VCaP (cell line): Measurements from ENCODE around the gene VWF.

ENCODE experiments used
- H3K27ac ChIP-seq: fragments of 450-650 bp; 2 replicates; pipeline ENCODE4 v1.5.1; 2017
- TF ChIP-seq, protein P1 (sequence below): fragments of 450-650 bp; conservative IDR thresholded peaks from 2 replicates; pipeline ENCODE4 v1.5.1; 2017; ENCODE audit warnings: mild to moderate bottlenecking, moderate library complexity

The VWF gene

DNA sequence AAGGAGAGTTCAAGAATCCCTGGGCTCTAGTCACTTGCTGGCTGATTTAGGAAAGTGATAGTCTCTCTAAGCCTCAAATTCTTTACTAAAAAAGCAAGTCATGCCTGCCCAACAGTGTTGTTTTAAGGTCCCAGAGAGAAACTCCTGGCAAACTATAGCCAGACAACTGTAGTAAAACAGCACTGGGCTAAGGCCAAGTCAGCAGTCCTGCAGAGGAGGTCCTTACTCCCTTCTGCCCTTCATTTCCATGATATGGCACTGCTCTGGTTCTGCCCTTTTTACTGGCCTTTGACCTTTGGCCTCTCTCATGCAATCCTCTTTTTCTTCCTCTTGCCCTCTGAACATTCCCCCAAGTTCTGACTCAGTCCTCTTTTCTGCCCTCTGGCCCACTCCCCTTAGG, 74.9 kb downstream of the VWF start:
- no peak overlapping the region for H3K27ac ChIP-seq
- TF ChIP-seq, protein P1, sequence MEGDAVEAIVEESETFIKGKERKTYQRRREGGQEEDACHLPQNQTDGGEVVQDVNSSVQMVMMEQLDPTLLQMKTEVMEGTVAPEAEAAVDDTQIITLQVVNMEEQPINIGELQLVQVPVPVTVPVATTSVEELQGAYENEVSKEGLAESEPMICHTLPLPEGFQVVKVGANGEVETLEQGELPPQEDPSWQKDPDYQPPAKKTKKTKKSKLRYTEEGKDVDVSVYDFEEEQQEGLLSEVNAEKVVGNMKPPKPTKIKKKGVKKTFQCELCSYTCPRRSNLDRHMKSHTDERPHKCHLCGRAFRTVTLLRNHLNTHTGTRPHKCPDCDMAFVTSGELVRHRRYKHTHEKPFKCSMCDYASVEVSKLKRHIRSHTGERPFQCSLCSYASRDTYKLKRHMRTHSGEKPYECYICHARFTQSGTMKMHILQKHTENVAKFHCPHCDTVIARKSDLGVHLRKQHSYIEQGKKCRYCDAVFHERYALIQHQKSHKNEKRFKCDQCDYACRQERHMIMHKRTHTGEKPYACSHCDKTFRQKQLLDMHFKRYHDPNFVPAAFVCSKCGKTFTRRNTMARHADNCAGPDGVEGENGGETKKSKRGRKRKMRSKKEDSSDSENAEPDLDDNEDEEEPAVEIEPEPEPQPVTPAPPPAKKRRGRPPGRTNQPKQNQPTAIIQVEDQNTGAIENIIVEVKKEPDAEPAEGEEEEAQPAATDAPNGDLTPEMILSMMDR = no peak

DNA sequence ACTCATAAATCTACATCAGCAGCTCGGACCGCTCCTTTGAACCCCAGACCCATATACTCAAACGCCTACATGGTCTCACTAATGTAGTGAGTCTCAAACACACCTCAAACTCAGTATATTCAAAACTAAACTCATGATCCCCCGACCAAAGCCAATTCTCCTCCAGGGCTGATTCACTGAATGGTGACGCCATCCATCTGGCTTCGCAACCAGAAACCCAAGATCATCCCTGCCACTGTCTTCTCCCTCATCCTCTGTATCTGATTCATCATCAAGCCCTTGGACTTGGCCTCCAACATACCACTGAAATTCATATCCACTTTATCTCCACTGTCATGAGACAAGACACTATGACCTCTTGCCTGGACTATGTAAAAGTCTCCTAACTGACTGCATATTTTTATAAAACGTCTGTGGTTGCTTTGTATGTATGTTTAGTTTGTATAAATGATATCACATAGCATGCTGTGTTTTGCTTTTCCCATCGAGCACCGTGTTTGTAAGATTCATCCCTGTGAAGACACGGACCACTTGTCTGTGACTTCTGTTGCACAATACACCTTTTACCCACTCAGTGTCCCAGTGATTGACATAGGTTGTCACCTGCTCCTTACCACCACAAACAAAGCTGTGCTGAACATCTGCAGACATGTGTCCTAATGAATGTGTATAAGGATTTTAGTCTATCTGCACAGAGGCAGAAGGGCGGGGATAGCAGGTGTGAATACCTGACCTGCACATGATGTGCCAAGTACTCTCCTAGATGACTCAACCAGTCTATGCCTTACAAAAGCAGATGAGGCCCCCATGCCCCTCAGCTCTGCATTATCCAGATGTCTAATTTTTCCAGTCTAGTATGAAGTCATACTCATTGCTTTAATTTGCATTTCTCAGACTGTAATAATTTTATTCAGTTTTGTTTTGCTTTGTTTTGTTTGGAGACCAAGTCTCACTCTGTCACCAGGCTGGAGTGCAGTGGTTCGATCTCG, 76.9 kb downstream of the VWF start:
- no peak overlapping the region for H3K27ac ChIP-seq
- TF ChIP-seq, protein P1 = no peak

DNA sequence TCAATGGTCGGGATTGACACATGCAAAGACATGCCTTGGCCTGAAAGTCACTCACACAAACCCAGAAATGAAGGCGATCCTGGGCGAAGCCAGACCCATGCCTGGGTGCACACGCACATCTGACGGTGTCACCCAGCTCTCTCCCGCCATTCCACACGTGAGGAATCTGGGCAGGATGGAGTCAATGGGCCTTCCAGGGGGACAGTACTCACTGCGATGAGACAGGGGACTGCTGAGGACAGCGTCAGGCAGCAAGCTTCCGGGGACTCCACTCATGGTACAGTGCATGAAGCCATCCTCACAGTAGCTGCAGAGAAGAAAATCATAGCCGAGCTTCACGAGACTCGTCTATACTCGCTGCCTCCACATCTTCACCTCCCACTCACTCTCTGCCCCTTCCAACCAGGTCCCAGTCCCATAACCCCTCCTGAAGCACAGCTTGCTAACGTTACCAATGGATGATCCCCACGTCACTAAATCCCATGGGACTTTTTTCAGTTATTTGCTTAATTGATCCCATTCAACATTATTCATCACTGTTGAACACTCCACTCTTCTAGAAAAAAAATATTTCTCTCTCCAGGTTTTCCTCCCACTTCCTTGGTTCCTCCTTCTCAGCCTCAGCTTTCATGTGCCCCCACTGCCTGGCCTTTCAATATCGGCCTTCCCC, 77.8 kb downstream of the VWF start:
- no peak overlapping the region for H3K27ac ChIP-seq
- TF ChIP-seq, protein P1 = no peak

DNA sequence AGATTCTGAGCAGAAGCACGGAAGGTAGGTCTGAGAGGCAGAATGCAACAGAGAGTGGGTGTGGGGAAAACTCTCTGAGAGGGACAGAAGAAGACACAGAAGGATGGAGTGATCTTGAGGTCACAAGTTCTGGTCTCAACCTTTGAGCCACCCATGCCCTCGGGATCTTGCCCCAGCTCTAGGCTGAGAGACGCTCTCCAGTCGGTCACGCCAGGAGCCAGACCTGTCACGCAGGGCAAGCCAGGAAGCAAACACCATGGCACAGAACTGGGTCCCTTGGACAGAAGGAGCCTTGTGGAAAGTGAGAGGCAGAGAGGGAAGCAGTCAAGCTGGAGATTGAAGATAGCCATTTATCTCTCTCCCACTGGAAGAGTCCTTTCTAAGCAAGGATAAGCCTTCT, 79.0 kb downstream of the VWF start:
- no peak overlapping the region for H3K27ac ChIP-seq

DNA sequence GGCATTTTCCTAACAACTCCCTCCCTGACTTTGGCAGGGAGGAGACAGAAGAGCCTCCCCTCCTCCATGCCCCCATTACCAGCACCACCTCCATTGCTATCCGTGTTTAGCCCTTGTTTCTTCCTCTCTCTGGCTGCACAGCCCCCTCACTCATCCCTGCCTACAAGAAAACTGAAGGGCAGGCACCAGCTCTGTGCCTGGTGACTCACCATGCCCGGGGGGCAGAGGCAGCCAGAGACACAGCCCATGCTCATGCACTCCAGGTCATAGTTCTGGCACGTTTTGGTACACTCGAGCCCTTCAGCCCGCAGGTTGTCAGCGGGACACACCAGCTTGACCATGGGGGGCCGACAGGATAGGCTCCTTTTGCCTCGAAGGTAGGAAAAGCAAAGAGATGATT, 80.4 kb downstream of the VWF start:
- TF ChIP-seq, protein P1 = no peak
- no peak overlapping the region for H3K27ac ChIP-seq

More for the DNA sequence above, 79.0 kb downstream of the VWF start:
- TF ChIP-seq, protein P1 = no peak

DNA sequence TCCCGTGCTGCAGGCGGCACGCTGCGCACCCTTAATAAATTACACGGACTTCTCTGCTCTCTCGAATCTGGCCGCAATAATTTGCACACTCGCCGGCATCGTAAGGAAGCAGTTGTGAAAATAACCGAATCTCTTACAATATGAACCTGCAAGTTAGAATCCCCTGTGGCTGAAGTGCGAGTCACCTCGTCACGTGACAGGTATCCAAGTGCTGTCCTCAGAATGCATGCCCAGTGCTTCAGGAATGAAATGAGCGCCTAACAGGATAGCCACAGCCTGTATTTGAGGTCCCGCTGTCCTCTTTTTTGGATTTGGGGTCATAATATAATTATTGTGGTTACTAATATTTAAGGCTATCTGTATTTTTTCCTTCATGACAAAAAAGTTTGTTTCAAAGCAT, 82.0 kb downstream of the VWF start:
- H3K27ac ChIP-seq = no peak overlapping the region
- TF ChIP-seq, protein P1 = no peak

DNA sequence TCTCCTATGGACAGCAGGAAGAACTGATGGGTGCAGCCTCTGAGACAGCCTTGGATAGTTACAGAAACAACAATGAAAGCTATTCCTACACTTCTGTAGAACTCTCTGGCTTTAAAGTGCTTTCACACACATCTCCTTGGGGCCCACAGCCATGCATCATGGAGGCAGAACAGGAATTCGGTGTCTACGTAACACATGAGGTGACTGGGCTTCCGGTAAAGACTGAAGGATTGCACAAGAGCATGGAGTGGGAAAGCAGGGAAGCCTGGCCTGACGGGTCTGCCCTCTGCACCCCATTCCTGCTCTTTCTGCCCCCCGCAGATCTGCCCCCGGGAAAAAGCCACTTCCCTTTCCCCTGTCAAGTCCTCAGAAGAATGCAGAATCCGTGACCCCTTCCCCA, 82.6 kb downstream of the VWF start:
- TF ChIP-seq, protein P1 = no peak
- H3K27ac ChIP-seq = no peak overlapping the region
